GM12873 (cell line): ENCODE data around the gene TBL3.

Experiments used
- TF ChIP-seq, protein P1 (sequence below): IDR thresholded peaks from 2 replicates; pipeline ENCODE4 v1.5.1; 2012; ENCODE audit warnings: low read depth, mild to moderate bottlenecking, moderate library complexity, low read length, control low read depth; ENCODE audit not compliant: insufficient read depth; ENCODE audit errors: missing control alignments

TBL3 gene

DNA sequence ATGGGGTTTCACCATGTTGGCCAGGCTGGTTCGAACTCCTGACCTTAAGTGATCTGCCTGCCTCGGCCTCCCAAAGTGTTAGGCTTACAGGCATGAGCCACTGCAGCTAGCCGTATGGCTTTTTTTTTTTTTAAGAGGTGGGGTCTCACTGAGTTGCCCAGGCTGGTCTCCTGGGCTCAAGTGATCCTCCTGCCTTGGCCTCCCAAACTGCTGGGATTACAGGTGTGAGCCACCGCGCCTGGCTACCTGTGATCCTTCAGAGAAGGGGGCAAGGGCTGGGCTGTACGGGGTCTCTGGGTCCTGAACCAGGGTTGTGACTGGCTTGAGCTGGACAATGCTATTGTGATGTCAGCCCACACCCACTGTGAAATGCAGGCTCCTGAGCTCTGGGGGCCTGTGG is 5.4 kb upstream of the TBL3 start, which contains the start of gene RNF151:
Gene RNF151 (plus strand): TSS at position 397 of the 400 bp plus-strand sequence. CDS start 26 bp downstream, outside the sequence.
- TF ChIP-seq, protein P1, sequence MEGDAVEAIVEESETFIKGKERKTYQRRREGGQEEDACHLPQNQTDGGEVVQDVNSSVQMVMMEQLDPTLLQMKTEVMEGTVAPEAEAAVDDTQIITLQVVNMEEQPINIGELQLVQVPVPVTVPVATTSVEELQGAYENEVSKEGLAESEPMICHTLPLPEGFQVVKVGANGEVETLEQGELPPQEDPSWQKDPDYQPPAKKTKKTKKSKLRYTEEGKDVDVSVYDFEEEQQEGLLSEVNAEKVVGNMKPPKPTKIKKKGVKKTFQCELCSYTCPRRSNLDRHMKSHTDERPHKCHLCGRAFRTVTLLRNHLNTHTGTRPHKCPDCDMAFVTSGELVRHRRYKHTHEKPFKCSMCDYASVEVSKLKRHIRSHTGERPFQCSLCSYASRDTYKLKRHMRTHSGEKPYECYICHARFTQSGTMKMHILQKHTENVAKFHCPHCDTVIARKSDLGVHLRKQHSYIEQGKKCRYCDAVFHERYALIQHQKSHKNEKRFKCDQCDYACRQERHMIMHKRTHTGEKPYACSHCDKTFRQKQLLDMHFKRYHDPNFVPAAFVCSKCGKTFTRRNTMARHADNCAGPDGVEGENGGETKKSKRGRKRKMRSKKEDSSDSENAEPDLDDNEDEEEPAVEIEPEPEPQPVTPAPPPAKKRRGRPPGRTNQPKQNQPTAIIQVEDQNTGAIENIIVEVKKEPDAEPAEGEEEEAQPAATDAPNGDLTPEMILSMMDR, result no peak

DNA sequence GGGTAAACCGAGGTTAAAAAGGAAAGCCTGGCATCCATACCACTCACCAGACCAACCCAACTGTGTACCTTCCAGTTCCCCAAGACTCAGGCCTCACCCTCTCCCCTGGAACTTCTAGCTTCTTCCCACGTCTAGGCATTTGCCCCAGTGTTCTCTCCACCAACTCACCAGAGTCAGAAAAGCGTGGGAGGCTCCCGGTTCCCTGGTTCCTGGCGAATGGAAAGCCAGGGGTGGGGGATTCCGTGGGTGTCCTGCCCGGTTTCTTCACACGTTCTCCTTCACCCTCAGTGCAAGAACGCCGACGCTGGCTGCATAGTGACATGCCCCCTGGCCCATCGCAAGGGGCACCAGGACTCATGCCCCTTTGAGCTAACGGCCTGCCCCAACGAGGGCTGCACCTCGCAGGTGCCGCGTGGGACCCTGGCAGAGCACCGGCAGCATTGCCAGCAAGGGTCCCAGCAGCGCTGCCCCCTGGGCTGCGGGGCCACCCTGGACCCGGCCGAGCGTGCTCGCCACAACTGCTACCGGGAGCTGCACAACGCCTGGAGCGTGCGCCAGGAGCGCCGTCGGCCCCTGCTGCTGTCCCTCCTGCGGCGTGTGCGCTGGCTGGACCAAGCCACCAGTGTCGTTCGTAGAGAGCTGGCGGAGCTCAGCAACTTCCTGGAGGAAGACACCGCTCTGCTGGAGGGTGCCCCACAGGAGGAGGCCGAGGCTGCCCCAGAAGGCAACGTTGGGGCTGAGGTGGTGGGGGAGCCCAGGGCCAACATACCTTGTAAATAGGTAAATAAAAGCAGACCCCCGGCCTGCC is 3.5 kb upstream of the TBL3 start:
- TF ChIP-seq, protein P1, result no peak

GRCh38 chr16:1972490-1972877 is 631 bp downstream of the TBL3 start:
- TF ChIP-seq, protein P1, result no peak

GRCh38 chr16:1973461-1974156 is 1.8 kb downstream of the TBL3 start:
- TF ChIP-seq, protein P1, result no peak

GRCh38 chr16:1974157-1975070 is 2.6 kb downstream of the TBL3 start:
- TF ChIP-seq, protein P1, result no peak

DNA sequence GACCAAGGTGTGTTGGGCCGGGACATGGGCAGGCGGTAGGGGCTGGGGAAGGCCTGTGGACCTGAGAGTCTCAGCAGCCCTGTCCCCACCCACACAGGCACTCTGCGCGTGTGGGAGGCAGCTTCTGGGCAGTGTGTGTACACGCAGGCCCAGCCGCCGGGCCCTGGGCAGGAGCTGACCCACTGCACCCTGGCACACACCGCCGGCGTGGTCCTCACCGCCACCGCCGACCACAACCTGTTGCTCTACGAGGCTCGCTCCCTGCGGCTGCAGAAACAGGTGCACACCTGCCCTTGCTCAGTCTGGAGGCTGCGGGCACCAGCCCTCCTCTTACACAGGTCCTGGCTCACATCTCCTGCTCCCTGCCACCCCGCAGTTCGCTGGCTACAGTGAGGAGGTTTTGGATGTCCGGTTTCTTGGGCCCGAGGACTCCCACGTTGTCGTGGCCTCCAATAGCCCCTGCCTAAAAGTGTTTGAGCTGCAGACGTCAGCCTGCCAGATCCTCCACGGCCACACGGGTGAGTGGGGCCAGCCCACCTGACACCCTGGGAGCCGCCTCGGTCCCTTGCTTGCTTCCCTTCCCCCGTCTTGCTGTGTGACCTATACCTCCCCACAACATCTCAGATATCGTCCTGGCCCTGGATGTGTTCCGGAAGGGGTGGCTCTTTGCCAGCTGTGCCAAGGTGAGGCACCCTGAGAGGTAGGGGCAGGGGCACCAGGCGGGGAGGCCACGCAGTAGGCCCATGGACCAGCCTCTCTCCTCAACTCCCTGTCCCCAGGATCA is 3.8 kb downstream of the TBL3 start:
- TF ChIP-seq, protein P1, result no peak
